ENCODE results near the gene LPIN3. TPM values are rescaled to one million over a fixed set of nuclear protein-coding genes. Genes with fewer than 3 reads are reported as not detected.

The LPIN3 gene
- total and polyA plus RNA-seq, 2 experiments from 2014 or later = 6.1 to 9.7 TPM

DNA sequence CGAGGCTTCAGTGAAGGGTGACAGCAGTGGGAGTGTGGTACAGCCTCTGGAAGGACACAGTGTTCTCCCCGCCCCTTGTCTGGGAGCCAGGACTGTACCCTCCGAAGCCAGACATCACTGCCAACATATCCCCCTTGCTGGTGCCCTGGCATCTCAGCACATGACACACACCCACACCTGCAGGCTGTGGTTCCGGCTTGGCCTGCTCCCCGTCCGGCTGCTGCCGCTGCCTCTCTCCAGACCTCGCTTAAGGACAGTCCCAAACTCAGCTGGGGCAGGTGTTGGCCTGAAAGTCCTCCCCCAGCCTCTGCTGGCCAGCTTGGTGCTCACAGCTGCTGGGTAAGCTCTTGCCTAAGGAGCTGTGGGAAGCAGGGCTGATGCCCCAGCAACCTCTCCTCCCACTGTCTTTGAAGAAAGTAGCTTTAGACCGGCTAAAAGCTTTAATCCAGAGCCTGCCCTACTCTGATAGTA, 19.0 kb downstream of the LPIN3 start (continued):
- TF ChIP-seq ETS1 (IDR thresholded peaks at IDR 0.05) (no peak), ZNF331 (CRISPR knock-in tag; IDR thresholded peaks at IDR 0.05; ENCODE audit: low read depth) (no peak), EZH2phosphoT487 (IDR thresholded peaks at IDR 0.05; ENCODE audit: unreplicated experiment) (no peak), JUNB (IDR thresholded peaks at IDR 0.05; ENCODE audit: unreplicated experiment) (no peak), STAT1 (IDR thresholded peaks at IDR 0.05; ENCODE audit: unreplicated experiment) (no peak), ZNF114 (CRISPR knock-in tag; IDR thresholded peaks at IDR 0.05) (no peak), POLR2AphosphoS5 (IDR thresholded peaks at IDR 0.05; ENCODE audit: low read depth) (no peak)
- TF ChIP-seq, protein P1, sequence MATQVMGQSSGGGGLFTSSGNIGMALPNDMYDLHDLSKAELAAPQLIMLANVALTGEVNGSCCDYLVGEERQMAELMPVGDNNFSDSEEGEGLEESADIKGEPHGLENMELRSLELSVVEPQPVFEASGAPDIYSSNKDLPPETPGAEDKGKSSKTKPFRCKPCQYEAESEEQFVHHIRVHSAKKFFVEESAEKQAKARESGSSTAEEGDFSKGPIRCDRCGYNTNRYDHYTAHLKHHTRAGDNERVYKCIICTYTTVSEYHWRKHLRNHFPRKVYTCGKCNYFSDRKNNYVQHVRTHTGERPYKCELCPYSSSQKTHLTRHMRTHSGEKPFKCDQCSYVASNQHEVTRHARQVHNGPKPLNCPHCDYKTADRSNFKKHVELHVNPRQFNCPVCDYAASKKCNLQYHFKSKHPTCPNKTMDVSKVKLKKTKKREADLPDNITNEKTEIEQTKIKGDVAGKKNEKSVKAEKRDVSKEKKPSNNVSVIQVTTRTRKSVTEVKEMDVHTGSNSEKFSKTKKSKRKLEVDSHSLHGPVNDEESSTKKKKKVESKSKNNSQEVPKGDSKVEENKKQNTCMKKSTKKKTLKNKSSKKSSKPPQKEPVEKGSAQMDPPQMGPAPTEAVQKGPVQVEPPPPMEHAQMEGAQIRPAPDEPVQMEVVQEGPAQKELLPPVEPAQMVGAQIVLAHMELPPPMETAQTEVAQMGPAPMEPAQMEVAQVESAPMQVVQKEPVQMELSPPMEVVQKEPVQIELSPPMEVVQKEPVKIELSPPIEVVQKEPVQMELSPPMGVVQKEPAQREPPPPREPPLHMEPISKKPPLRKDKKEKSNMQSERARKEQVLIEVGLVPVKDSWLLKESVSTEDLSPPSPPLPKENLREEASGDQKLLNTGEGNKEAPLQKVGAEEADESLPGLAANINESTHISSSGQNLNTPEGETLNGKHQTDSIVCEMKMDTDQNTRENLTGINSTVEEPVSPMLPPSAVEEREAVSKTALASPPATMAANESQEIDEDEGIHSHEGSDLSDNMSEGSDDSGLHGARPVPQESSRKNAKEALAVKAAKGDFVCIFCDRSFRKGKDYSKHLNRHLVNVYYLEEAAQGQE (IDR thresholded peaks at IDR 0.05; ENCODE audit: unreplicated experiment) = no peak

DNA sequence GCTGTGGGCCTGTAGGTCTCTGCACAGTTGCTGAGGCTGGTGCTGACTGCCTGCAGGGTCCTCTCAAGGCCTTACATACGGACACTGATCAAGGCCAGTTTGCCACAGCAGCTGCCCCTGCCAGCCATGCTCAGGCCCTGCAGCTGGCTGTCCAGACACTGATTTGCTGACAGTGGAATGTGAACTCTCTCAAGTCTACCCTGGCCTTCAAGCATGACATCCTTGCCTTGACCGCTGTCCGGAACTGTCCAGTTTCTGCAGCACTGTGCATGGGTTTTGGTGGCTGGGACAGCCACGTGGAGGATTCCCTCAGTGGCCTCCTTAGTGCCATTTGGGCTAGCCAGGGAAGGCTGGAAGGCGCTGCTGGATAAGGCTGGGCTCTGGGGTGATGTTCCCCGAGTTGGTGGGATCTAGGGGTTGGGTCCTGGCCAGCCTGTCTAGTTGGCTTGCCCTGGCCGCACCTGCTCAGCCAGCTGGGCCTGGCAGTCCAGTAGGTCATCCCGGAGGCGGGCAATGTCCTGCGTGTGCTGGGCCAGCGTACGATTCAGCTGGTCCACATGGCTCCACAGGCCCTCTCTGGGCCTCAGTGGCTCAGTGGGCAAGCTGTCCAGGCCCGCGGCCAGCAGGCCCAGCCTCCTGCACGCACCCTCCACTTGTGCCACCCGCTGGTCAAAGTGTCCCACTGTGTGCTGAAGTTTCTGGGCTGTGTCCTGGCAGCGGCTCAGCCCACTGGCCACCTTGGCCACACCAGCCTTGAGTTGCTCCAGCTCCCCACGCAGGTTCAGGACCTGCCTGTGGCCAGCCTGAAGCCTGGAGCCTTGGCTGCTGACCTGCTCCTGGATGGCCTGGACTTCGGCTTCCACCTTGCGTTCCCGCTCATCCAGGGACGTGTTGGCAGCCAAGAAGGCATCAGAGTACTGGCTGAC, 20.5 kb downstream of the LPIN3 start:
- H3F3A ChIP-seq (replicated peaks; ENCODE audit: low read depth) = no peaks in the 10 kb centered on the region
- no peak for ATAC-seq
- TF ChIP-seq ETS1 (IDR thresholded peaks at IDR 0.05) (no peak), JUNB (IDR thresholded peaks at IDR 0.05; ENCODE audit: unreplicated experiment) (no peak), EZH2 (IDR thresholded peaks at IDR 0.05; ENCODE audit: low read depth, unreplicated experiment) (no peak), NANOG (IDR thresholded peaks at IDR 0.05; ENCODE audit: borderline replicate concordance) (no peak), ZNF462 (CRISPR knock-in tag; IDR thresholded peaks at IDR 0.05) (no peak)

More for the DNA sequence above, 20.5 kb downstream of the LPIN3 start:
- Histone ChIP-seq H3K79me2 (replicated peaks; ENCODE audit: insufficient read depth) (no peaks in the 10 kb centered on the region), H3K27ac (ENCODE audit: low read depth) (no peak overlapping the region), H3K4me2 (no peak overlapping the region), H3K27me3 (ENCODE audit: insufficient read depth) (peaks cover 20% of the 10 kb centered on the region), H3K4me1 (ENCODE audit: insufficient read depth) (no peaks in the 10 kb centered on the region), H3K9me2 (ENCODE audit: insufficient read depth) (no peaks in the 10 kb centered on the region), H2AFZ (no peak overlapping the region), H3K36me3 (ENCODE audit: insufficient read depth) (no peaks in the 10 kb centered on the region), H4K20me1 (replicated peaks; ENCODE audit: insufficient read depth) (no peaks in the 10 kb centered on the region), H3K4me3 (no peak overlapping the region)
- no peaks in the 10 kb centered on the region; the same call in 2 of the 3 replicates for H3K36me3 Mint-ChIP-seq (ENCODE audit: low read depth)
- H3K9me3 Mint-ChIP-seq = no peaks in the 10 kb centered on the region
- no peak for DNase-seq (ENCODE audit: low spot score)
- H3K4me1 Mint-ChIP-seq = peaks cover 4% of the 10 kb centered on the region
- no peak overlapping the region for H3K27ac Mint-ChIP-seq
- no peak overlapping the region for H3K4me3 Mint-ChIP-seq
- peaks cover 14% of the 10 kb centered on the region for H3K27me3 Mint-ChIP-seq (ENCODE audit: insufficient read depth, low read depth, poor library complexity)
